Endothelial cell of umbilical vein (primary cell): ENCODE data around the gene TSNAX.

Experiments
- EZH2 ChIP-seq: IDR thresholded peaks from 2 replicates; pipeline ENCODE4 v1.6.1; 2012; ENCODE audit warnings: borderline replicate concordance, low read depth, mild to moderate bottlenecking, moderate library complexity, low read length, inconsistent platforms; ENCODE audit not compliant: severe bottlenecking
- FOS ChIP-seq: IDR thresholded peaks from 2 replicates; pipeline ENCODE4 v1.6.1; 2011; ENCODE audit warnings: mild to moderate bottlenecking, low read length, moderate library complexity, borderline replicate concordance; ENCODE audit not compliant: insufficient read depth
- JUN ChIP-seq: IDR thresholded peaks from 2 replicates; pipeline ENCODE4 v1.6.1; 2011; ENCODE audit warnings: borderline replicate concordance, low read depth; ENCODE audit not compliant: insufficient read length, insufficient read depth
- MYC ChIP-seq: IDR thresholded peaks from one replicate; pipeline ENCODE4 v1.6.1; 2011; ENCODE audit warnings: mild to moderate bottlenecking, low read depth, low read length
- POLR2A ChIP-seq: IDR thresholded peaks from 2 replicates; pipeline ENCODE4 v1.6.1; 2012; ENCODE audit warnings: low read depth, mild to moderate bottlenecking, control low read depth, low read length
- POLR2AphosphoS5 ChIP-seq: IDR thresholded peaks from 2 replicates; pipeline ENCODE4 v1.6.1; 2012; ENCODE audit warnings: low read depth, mild to moderate bottlenecking, control low read depth, low read length, moderate library complexity; ENCODE audit not compliant: insufficient read depth
- TF ChIP-seq, protein P1 (sequence below), 2 donors: IDR thresholded peaks; 1 replicate in 1 of 2; 2 replicates in 1 of 2; pipeline ENCODE4 v1.5.1; 2011; ENCODE audit warnings: low read length in 2 of 2, mild to moderate bottlenecking in 2 of 2, moderate library complexity in 2 of 2, control low read depth in 1 of 2, inconsistent platforms in 1 of 2, low read depth in 1 of 2; ENCODE audit not compliant: insufficient read depth in 1 of 2; ENCODE audit errors: extremely low read depth in 1 of 2

GRCh38 chr1:231606712-231607111 is 78.2 kb downstream of the TSNAX start:
- TF ChIP-seq, protein P1, sequence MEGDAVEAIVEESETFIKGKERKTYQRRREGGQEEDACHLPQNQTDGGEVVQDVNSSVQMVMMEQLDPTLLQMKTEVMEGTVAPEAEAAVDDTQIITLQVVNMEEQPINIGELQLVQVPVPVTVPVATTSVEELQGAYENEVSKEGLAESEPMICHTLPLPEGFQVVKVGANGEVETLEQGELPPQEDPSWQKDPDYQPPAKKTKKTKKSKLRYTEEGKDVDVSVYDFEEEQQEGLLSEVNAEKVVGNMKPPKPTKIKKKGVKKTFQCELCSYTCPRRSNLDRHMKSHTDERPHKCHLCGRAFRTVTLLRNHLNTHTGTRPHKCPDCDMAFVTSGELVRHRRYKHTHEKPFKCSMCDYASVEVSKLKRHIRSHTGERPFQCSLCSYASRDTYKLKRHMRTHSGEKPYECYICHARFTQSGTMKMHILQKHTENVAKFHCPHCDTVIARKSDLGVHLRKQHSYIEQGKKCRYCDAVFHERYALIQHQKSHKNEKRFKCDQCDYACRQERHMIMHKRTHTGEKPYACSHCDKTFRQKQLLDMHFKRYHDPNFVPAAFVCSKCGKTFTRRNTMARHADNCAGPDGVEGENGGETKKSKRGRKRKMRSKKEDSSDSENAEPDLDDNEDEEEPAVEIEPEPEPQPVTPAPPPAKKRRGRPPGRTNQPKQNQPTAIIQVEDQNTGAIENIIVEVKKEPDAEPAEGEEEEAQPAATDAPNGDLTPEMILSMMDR (IDR thresholded peaks at IDR 0.05; ENCODE audit: extremely low read depth in 1 of 2, insufficient read depth in 1 of 2, low read depth in 1 of 2, low read length in 2 of 2) = no peak
- TF ChIP-seq POLR2AphosphoS5 = no peak
- TF ChIP-seq EZH2 = no peak
- TF ChIP-seq POLR2A = no peak
- TF ChIP-seq FOS = no peak
- TF ChIP-seq JUN = no peak
- TF ChIP-seq MYC = no peak
